ENCODE measurements around the gene PRDM2. TPM values are rescaled to one million over a fixed set of nuclear protein-coding genes. Genes with fewer than 3 reads are reported as not detected.
A peak's percentile ranks its signal among the peaks of the same experiment; 100 is the strongest.

The PRDM2 gene
- total and polyA plus RNA-seq, 10 donors: 12.0 to 75.7 (median 57.4) TPM

DNA sequence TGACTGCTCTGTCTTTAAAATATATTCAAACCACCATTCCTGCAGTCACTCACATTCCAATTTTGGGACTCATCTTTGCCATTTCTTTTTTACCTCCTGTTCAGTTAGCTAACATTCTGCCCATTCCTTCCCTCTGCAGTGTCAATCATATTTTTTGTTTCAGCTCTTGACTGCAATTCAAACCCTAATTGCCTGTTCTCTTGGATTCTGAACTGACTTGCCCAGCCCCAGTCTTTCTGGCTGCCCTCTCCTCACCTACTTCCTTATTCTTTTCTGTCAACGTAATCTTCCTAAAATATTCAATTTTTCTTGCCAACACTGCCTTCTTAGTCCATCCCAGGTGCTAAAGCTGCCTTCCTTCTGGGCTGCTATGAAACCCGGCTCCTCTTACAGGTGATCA lies 6.1 kb downstream of the PRDM2 start:
- Histone ChIP-seq H3K4me1 (peaks cover 9 to 99% (median 43%) of the 10 kb centered on the region in 6 donors), H3K9me3 (no peaks in the 10 kb centered on the region), H3K4me3 (no peak overlapping the region), H3K27me3 (replicated peaks in 1 of 7) (peaks cover 0 to 3% (median 0%) of the 10 kb centered on the region in 7 donors), H3K36me3 (no peaks in the 10 kb centered on the region), H3K27ac (peak overlapping the region in 5 of 8 donors; percentile 1 to 98 (median 46))
- intact Hi-C loops (cut with DNase I; ENCODE audit: low total_unique reads): no loop called here
- no peak for DNase-seq
- TF ChIP-seq POLR2A (IDR thresholded peaks at IDR 0.05): no peak
- 45 to 79% (median 64%) methylated on average over 2 of the region's 2 CpGs for WGBS, 5 donors

DNA sequence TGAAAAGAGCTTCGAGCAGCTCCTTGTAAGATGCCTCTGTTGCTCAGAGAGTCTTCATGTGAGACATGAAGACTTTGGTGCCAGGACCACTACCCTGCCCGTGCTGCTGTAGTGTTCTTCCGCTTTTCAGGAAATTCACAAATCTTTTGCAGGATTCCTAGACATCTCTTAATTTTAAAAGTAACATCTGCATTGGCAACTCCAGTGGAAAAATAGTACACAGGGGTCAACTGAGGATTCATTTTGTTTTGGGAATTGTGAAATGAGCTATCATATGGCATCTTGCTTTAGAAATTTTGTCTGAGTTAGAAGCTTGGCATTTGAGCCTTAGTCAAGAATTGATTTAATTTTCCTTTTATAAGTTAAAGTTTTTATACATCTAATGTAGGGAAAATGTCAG lies 7.2 kb downstream of the PRDM2 start:
- 77 to 88% (median 85%) methylated on average over 3 of the region's 3 CpGs for WGBS, 5 donors
- peaks cover 9 to 98% (median 37%) of the 10 kb centered on the region in 6 donors for H3K4me1 ChIP-seq

DNA sequence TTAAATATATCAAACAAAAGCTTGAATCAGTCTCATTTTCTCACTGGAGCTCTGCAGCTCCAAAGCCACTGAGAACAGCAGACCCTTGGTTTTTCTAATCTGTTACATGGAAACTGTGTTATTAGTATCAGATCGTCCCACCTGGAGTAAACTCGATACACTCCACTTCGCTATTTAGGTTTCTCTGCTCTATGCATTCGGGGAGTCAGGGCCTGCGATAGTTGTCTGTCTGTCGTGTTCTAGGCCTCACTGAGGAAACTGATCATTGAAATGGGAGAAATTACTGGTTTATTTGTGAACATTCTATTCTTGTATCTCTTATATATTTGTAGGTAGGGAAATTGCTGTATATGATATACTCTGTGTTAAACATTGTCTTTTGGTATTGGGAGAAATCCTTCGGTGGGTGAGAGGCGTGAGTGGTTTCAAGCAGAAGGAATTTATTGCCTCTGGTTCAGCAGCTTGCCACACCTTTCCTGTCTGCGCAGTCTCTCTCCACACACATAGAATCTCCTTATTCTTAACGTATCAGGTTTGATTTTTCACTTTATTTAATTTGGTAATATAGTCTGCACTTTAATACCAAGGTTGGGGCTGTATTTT lies 8.5 kb downstream of the PRDM2 start:
- TF ChIP-seq POLR2AphosphoS5 (IDR thresholded peaks at IDR 0.05): no peak
- no peak for TF ChIP-seq POLR2A (IDR thresholded peaks at IDR 0.05)
- TF ChIP-seq, protein P1, sequence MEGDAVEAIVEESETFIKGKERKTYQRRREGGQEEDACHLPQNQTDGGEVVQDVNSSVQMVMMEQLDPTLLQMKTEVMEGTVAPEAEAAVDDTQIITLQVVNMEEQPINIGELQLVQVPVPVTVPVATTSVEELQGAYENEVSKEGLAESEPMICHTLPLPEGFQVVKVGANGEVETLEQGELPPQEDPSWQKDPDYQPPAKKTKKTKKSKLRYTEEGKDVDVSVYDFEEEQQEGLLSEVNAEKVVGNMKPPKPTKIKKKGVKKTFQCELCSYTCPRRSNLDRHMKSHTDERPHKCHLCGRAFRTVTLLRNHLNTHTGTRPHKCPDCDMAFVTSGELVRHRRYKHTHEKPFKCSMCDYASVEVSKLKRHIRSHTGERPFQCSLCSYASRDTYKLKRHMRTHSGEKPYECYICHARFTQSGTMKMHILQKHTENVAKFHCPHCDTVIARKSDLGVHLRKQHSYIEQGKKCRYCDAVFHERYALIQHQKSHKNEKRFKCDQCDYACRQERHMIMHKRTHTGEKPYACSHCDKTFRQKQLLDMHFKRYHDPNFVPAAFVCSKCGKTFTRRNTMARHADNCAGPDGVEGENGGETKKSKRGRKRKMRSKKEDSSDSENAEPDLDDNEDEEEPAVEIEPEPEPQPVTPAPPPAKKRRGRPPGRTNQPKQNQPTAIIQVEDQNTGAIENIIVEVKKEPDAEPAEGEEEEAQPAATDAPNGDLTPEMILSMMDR (IDR thresholded peaks at IDR 0.05 in 8 of 11, conservative IDR thresholded peaks at IDR 0.05 in 3 of 11): no peak
- no peak overlapping the region for H3K4me3 ChIP-seq
- DNase-seq: no peak
- peaks cover 0 to 4% (median 0%) of the 10 kb centered on the region in 7 donors for H3K27me3 ChIP-seq (replicated peaks in 1 of 7)
- no peaks in the 10 kb centered on the region for H3K36me3 ChIP-seq
- H3K4me1 ChIP-seq: peaks cover 8 to 98% (median 37%) of the 10 kb centered on the region in 6 donors
- whole genome bisulfite sequencing, 5 donors: 71 to 87% (median 81%) methylated on average over 10 of the region's 10 CpGs
- H3K9me3 ChIP-seq: no peaks in the 10 kb centered on the region
- peak overlapping the region in 1 of 8 donors; percentile 6 for H3K27ac ChIP-seq
- intact Hi-C loops (cut with DNase I; ENCODE audit: low total_unique reads): no loop called here

More for the DNA sequence above, 7.2 kb downstream of the PRDM2 start:
- Histone ChIP-seq H3K9me3 (no peaks in the 10 kb centered on the region), H3K27me3 (replicated peaks in 1 of 7) (no peaks in the 10 kb centered on the region), H3K4me3 (no peak overlapping the region), H3K36me3 (no peaks in the 10 kb centered on the region), H3K27ac (no peak overlapping the region)
- intact Hi-C loops (cut with DNase I; ENCODE audit: low total_unique reads): no loop called here
- TF ChIP-seq, protein P1 (IDR thresholded peaks at IDR 0.05 in 8 of 11, conservative IDR thresholded peaks at IDR 0.05 in 3 of 11): no peak
- TF ChIP-seq POLR2AphosphoS5 (IDR thresholded peaks at IDR 0.05) (no peak), POLR2A (IDR thresholded peaks at IDR 0.05) (no peak)
- no peak for DNase-seq

DNA sequence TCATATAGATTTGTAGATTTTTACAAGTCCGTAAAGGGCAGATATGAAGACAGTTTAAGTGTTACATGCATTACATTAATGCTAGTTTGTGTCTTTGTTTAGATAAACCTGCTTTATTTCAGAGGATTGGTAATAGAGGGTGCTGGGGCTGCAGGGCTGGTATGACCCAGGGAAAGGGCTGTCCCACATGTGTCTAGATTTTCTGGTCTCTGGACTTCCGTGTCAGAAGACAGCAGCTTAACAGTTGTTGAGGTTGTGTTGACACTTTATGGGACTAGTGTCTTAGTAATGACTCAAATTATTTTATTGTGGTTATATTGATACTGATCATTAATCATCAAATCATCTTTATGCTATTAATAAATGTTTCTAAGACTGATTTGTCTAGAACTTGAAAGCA lies 10.1 kb downstream of the PRDM2 start:
- H3K9me3 ChIP-seq: no peaks in the 10 kb centered on the region

More for the DNA sequence above, 10.1 kb downstream of the PRDM2 start:
- TF ChIP-seq POLR2A (IDR thresholded peaks at IDR 0.05): no peak
- TF ChIP-seq, protein P1 (IDR thresholded peaks at IDR 0.05 in 8 of 11, conservative IDR thresholded peaks at IDR 0.05 in 3 of 11): no peak
- TF ChIP-seq POLR2AphosphoS5 (IDR thresholded peaks at IDR 0.05): no peak
- peaks cover 0 to 98% (median 28%) of the 10 kb centered on the region in 6 donors for H3K4me1 ChIP-seq
- no peaks in the 10 kb centered on the region for H3K36me3 ChIP-seq
- no peak overlapping the region for H3K27ac ChIP-seq
- H3K4me3 ChIP-seq: no peak overlapping the region
- peaks cover 0 to 4% (median 0%) of the 10 kb centered on the region in 7 donors for H3K27me3 ChIP-seq (replicated peaks in 1 of 7)
- 82 to 93% (median 87%) methylated on average over 2 of the region's 2 CpGs for WGBS, 5 donors
- intact Hi-C loops (cut with DNase I; ENCODE audit: low total_unique reads): no loop called here
- DNase-seq: no peak

Measured in spleen (tissue), 11 donors.